Smooth muscle cell (in vitro differentiated cells): Measurements from ENCODE around the gene ECEL1. TPM values are rescaled to one million over a fixed set of nuclear protein-coding genes. Genes with fewer than 3 reads are reported as not detected.

Source experiments
- DNase-seq: peaks from one replicate; lab custom pipeline; 2025; ENCODE audit not compliant: unreplicated experiment; lab: John Stamatoyannopoulos, UW
- H2AFZ ChIP-seq: fragments of 200-600 bp; sonication (generic); 2 replicates; pipeline ENCODE4 v1.6.0; 2016; ENCODE audit warnings: antibody characterized with exemption, low read depth, mild to moderate bottlenecking
- H3F3A ChIP-seq: fragments of 200-600 bp; sonication (generic); 2 replicates; pipeline ENCODE4 v1.6.0; 2017; ENCODE audit warnings: antibody characterized with exemption, low read depth
- H3K27ac ChIP-seq: fragments of 200-600 bp; sonication (generic); 2 replicates; pipeline ENCODE4 v1.5.1; 2016; ENCODE audit warnings: low read depth, mild to moderate bottlenecking
- H3K27me3 ChIP-seq: fragments of 200-600 bp; sonication (generic); 2 replicates; pipeline ENCODE4 v1.6.1; 2016; ENCODE audit warnings: low read depth, mild to moderate bottlenecking
- H3K36me3 ChIP-seq: fragments of 200-600 bp; sonication (generic); 2 replicates; pipeline ENCODE4 v1.5.1; 2016; ENCODE audit warnings: low read depth
- H3K4me1 ChIP-seq: fragments of 200-600 bp; sonication (generic); 2 replicates; pipeline ENCODE4 v1.5.1; 2016; ENCODE audit warnings: low read depth
- H3K4me2 ChIP-seq: fragments of 200-600 bp; sonication (generic); 2 replicates; pipeline ENCODE4 v1.6.0; 2016; ENCODE audit warnings: mild to moderate bottlenecking
- H3K4me3 ChIP-seq: fragments of 200-600 bp; sonication (generic); 2 replicates; pipeline ENCODE4 v1.5.1; 2016; ENCODE audit warnings: mild to moderate bottlenecking
- H3K79me2 ChIP-seq: fragments of 200-600 bp; sonication (generic); 2 replicates; pipeline ENCODE4 v1.6.0; 2016; ENCODE audit warnings: low read depth, mild to moderate bottlenecking
- H3K9ac ChIP-seq: fragments of 200-600 bp; sonication (generic); 2 replicates; pipeline ENCODE4 v1.6.0; 2016; ENCODE audit warnings: low read depth
- H3K9me3 ChIP-seq: fragments of 200-600 bp; sonication (generic); replicated peaks from 2 replicates; pipeline ENCODE4 v1.5.1; 2016; ENCODE audit warnings: low read depth
- H4K20me1 ChIP-seq: fragments of 200-600 bp; sonication (generic); 2 replicates; pipeline ENCODE4 v1.6.0; 2016; ENCODE audit warnings: low read depth
- WGBS: methylation state at CpG from one replicate; pipeline ENCODE4 v1.1.7; 2016; ENCODE audit warnings: low lambda C conversion rate; 5-methylcytosine and 5-hydroxymethylcytosine counted together
- polyA plus RNA-seq: library from polyadenylated mRNA; unstranded; fragments of >200 nt; fragmentation: Nextera tagmentation; extraction: Ambion mirVana; gene quantifications from 2 replicates; pipeline ENCODE4 v1.2.1, GENCODE V29; 2016
- total RNA-seq: library from RNA; depleted of rRNA; stranded (reverse); fragments of >200 nt; gene quantifications from 2 replicates; pipeline ENCODE4 v1.2.3, GENCODE V29; 2014
- TF ChIP-seq, protein P1 (sequence below): fragments of 200-600 bp; sonication (generic); IDR thresholded peaks from 2 replicates; pipeline ENCODE4 v1.5.1; 2017; ENCODE audit warnings: borderline replicate concordance, mild to moderate bottlenecking, antibody characterized with exemption; ENCODE audit not compliant: insufficient read depth, poor library complexity, severe bottlenecking

Gene ECEL1
- total and polyA plus RNA-seq, 2 experiments from 2014 or later, result not detected

DNA sequence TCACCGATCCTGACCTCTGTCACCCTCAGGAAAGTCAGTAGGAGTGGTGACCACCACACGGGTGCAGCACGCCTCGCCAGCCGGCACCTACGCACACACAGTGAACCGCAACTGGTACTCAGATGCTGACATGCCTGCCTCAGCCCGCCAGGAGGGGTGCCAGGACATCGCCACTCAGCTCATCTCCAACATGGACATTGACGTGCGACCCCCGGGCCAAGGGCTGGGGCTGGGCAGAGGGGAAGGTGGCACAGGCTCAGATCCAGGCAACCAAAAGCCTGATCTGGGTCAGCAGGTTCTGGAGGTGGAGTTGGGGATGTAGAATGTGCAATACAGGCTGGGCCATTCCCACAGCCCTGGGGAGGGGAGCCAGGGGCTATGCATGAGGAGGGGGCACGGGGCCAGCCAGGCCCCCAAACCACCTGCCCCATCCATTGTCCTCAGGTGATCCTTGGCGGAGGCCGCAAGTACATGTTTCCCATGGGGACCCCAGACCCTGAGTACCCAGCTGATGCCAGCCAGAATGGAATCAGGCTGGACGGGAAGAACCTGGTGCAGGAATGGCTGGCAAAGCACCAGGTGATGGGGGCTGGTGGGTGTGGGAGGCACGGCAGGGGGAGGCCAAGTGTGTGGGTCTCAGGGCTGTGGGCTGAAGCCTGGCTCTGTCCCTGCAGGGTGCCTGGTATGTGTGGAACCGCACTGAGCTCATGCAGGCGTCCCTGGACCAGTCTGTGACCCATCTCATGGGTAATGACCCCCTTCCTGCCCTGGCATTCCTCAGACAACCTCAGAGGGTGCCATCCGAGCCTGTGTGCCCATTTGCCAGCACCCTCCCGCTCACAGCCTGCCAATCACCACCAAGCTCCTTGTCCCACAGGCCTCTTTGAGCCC, 30.3 kb downstream of the ECEL1 start:
- Histone ChIP-seq H2AFZ (no peak overlapping the region), H3K36me3 (no peaks in the 10 kb centered on the region), H3K9me3 (no peaks in the 10 kb centered on the region), H4K20me1 (no peaks in the 10 kb centered on the region), H3K27me3 (peaks cover 21% of the 10 kb centered on the region), H3K79me2 (no peaks in the 10 kb centered on the region), H3K27ac (no peak overlapping the region), H3K9ac (no peak overlapping the region), H3K4me2 (no peak overlapping the region), H3F3A (no peaks in the 10 kb centered on the region), H3K4me1 (no peaks in the 10 kb centered on the region), H3K4me3 (no peak overlapping the region)
- TF ChIP-seq, protein P1, sequence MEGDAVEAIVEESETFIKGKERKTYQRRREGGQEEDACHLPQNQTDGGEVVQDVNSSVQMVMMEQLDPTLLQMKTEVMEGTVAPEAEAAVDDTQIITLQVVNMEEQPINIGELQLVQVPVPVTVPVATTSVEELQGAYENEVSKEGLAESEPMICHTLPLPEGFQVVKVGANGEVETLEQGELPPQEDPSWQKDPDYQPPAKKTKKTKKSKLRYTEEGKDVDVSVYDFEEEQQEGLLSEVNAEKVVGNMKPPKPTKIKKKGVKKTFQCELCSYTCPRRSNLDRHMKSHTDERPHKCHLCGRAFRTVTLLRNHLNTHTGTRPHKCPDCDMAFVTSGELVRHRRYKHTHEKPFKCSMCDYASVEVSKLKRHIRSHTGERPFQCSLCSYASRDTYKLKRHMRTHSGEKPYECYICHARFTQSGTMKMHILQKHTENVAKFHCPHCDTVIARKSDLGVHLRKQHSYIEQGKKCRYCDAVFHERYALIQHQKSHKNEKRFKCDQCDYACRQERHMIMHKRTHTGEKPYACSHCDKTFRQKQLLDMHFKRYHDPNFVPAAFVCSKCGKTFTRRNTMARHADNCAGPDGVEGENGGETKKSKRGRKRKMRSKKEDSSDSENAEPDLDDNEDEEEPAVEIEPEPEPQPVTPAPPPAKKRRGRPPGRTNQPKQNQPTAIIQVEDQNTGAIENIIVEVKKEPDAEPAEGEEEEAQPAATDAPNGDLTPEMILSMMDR, result no peak
- no peak for DNase-seq
- WGBS, result 82% methylated on average over 21 of the region's 21 CpGs

- H3K79me2 ChIP-seq, result no peaks in the 10 kb centered on the region
- H3F3A ChIP-seq, result no peaks in the 10 kb centered on the region
- no peaks in the 10 kb centered on the region for H4K20me1 ChIP-seq
- H3K4me2 ChIP-seq, result no peak overlapping the region
- no peaks in the 10 kb centered on the region for H3K36me3 ChIP-seq
- H3K4me1 ChIP-seq, result no peaks in the 10 kb centered on the region
- TF ChIP-seq, protein P1, result no peak
- no peak overlapping the region for H3K4me3 ChIP-seq
- no peaks in the 10 kb centered on the region for H3K9me3 ChIP-seq
- WGBS, result 88% methylated on average over 24 of the region's 27 CpGs
- no peak overlapping the region for H3K9ac ChIP-seq
- H3K27ac ChIP-seq, result no peak overlapping the region
- H3K27me3 ChIP-seq, result peaks cover 15% of the 10 kb centered on the region
- no peak overlapping the region for H2AFZ ChIP-seq
- no peak for DNase-seq
Observed at GRCh38 chr2:232456296-232457120, 31.1 kb downstream of the ECEL1 start.

GRCh38 chr2:232455426-232456255, 32.0 kb downstream of the ECEL1 start, which contains the start of gene ALPI:
Gene ALPI, plus strand, starts transcription at chr2:232456153. Its CDS starts 47 bp downstream, at chr2:232456200.
- Histone ChIP-seq H2AFZ (no peak within 1 kb of the TSS), H3F3A (no peaks in the 10 kb centered on the region), H3K27ac (no peak within 1 kb of the TSS), H4K20me1 (no peaks in the 10 kb centered on the region), H3K4me1 (no peaks in the 10 kb centered on the region), H3K9ac (no peak within 1 kb of the TSS), H3K27me3 (peaks cover 11% of the 10 kb centered on the region), H3K79me2 (no peaks in the 10 kb centered on the region), H3K9me3 (no peaks in the 10 kb centered on the region), H3K4me3 (no peak within 1 kb of the TSS), H3K4me2 (no peak within 1 kb of the TSS), H3K36me3 (no peaks in the 10 kb centered on the region)
- TF ChIP-seq, protein P1, result no peak
- DNase-seq, result no peak
- 84% methylated on average over 14 of the region's 14 CpGs for WGBS
